Urothelium cell line (cell line): ENCODE data around the gene SPAG16.
"Not testable (repeated sequence)": the region's sequence is repeated elsewhere in the genome, so short reads cannot be mapped to it uniquely, and the experiment has no call there.

ENCODE experiments used
- DNase-seq: peaks from one replicate; pipeline ENCODE4 v3.0.0; 2011; ENCODE audit warnings: low spot score, mixed read lengths
- FAIRE-seq: peaks from 2 replicates; lab custom pipeline; 2011; peaks lifted over from hg19 to GRCh38; lab: Jason Lieb, UNC

Gene SPAG16

GRCh38 chr2:214062279-214062678, 778.0 kb downstream of the SPAG16 start:
- DNase-seq, FAIRE-seq: not testable (repeated sequence)

GRCh38 chr2:214064471-214064870, 780.2 kb downstream of the SPAG16 start:
- FAIRE-seq = no peak
- no peak for DNase-seq

- DNase-seq (no peak), FAIRE-seq (no peak)
Observed at GRCh38 chr2:214066862-214067261, 782.6 kb downstream of the SPAG16 start.

GRCh38 chr2:214069254-214069653, 785.0 kb downstream of the SPAG16 start:
- FAIRE-seq (no peak), DNase-seq (peak; percentile 73)

GRCh38 chr2:214075456-214075855, 791.2 kb downstream of the SPAG16 start:
- FAIRE-seq (no peak), DNase-seq (no peak)

GRCh38 chr2:214076527-214076926, 792.3 kb downstream of the SPAG16 start:
- FAIRE-seq (peak; percentile 23), DNase-seq (no peak)

- DNase-seq (no peak), FAIRE-seq (no peak)
Observed at GRCh38 chr2:214077727-214078126, 793.5 kb downstream of the SPAG16 start.

GRCh38 chr2:214079032-214079431, 794.8 kb downstream of the SPAG16 start:
- DNase-seq (no peak), FAIRE-seq (no peak)

GRCh38 chr2:214088536-214088935, 804.3 kb downstream of the SPAG16 start:
- FAIRE-seq (no peak), DNase-seq (no peak)

GRCh38 chr2:214096208-214096715, 812.0 kb downstream of the SPAG16 start:
- no peak for FAIRE-seq
- DNase-seq = no peak

GRCh38 chr2:214098811-214099210, 814.5 kb downstream of the SPAG16 start:
- no peak for DNase-seq
- no peak for FAIRE-seq

- FAIRE-seq (no peak), DNase-seq (no peak)
Observed at GRCh38 chr2:214100488-214100887, 816.2 kb downstream of the SPAG16 start.

- FAIRE-seq (no peak), DNase-seq (no peak)
Observed at GRCh38 chr2:214103276-214104001, 819.2 kb downstream of the SPAG16 start.

GRCh38 chr2:214104219-214104618, 820.0 kb downstream of the SPAG16 start:
- FAIRE-seq = no peak
- DNase-seq = no peak

GRCh38 chr2:214104967-214105366, 820.7 kb downstream of the SPAG16 start:
- FAIRE-seq = no peak
- no peak for DNase-seq

GRCh38 chr2:214107726-214108125, 823.5 kb downstream of the SPAG16 start:
- no peak for DNase-seq
- FAIRE-seq = no peak

GRCh38 chr2:214108598-214108997, 824.3 kb downstream of the SPAG16 start:
- DNase-seq (no peak), FAIRE-seq (no peak)

- DNase-seq (no peak), FAIRE-seq (no peak)
Observed at GRCh38 chr2:214117054-214117453, 832.8 kb downstream of the SPAG16 start.

GRCh38 chr2:214126135-214126534, 841.9 kb downstream of the SPAG16 start:
- DNase-seq = peak; percentile 11
- FAIRE-seq = no peak

GRCh38 chr2:214127170-214127569, 842.9 kb downstream of the SPAG16 start:
- no peak for FAIRE-seq
- DNase-seq = no peak

- FAIRE-seq (no peak), DNase-seq (no peak)
Observed at GRCh38 chr2:214127571-214127970, 843.3 kb downstream of the SPAG16 start.

- FAIRE-seq (no peak), DNase-seq (no peak)
Observed at GRCh38 chr2:214128040-214128439, 843.8 kb downstream of the SPAG16 start.

- FAIRE-seq (no peak), DNase-seq (no peak)
Observed at GRCh38 chr2:214130114-214130513, 845.9 kb downstream of the SPAG16 start.
